Activated CD4-positive, alpha-beta memory T cell treated with anti-CD3 and anti-CD28 coated beads, Interleukin-2, amount 10 ng/mL, durations not matched to agents 7 days and 5 days (primary cell): ENCODE results near the gene DTX3L. TPM values are rescaled to one million over a fixed set of nuclear protein-coding genes. Genes with fewer than 3 reads are reported as not detected.

Source experiments
- CTCF ChIA-PET: fragments of 350-600 bp; sonication (Branson Sonifier 250); formaldehyde crosslinking; loops from one replicate; lab custom pipeline; 2021; ENCODE audit warnings: antibody characterized with exemption, inconsistent platforms; lab: Charles Lee
- POLR2A ChIA-PET: fragments of 350-600 bp; sonication (Branson Sonifier 250); formaldehyde crosslinking; loops from one replicate; lab custom pipeline; 2021; ENCODE audit warnings: antibody characterized with exemption; lab: Charles Lee
- DNase-seq: peaks from one replicate; pipeline ENCODE4 v3.0.0-alpha.2; 2020
- H3K27ac Mint-ChIP-seq: one replicate; pipeline ENCODE4 v1.8.0; 2021; ENCODE audit warnings: mild to moderate bottlenecking, mixed read lengths
- H3K27me3 Mint-ChIP-seq: one replicate; pipeline ENCODE4 v1.8.0; 2021; ENCODE audit warnings: mixed read lengths
- H3K36me3 Mint-ChIP-seq: one replicate; pipeline ENCODE4 v1.8.0; 2021; ENCODE audit warnings: low read depth, mixed read lengths
- H3K4me1 Mint-ChIP-seq: one replicate; pipeline ENCODE4 v1.8.0; 2021; ENCODE audit warnings: mixed read lengths
- H3K4me3 Mint-ChIP-seq: one replicate; pipeline ENCODE4 v1.8.0; 2021; ENCODE audit warnings: mild to moderate bottlenecking, mixed read lengths
- H3K9me3 Mint-ChIP-seq: one replicate; pipeline ENCODE4 v1.8.0; 2021; ENCODE audit warnings: mixed read lengths
- total RNA-seq, 2 experiments: library from RNA; stranded (reverse); gene quantifications; one replicate each; pipeline ENCODE4 v1.2.3, GENCODE V29; 2021

Gene DTX3L
- total RNA-seq = 100 to 1,000 TPM; 135 to 144 TPM

- peaks cover 83% of the 10 kb centered on the region for H3K36me3 Mint-ChIP-seq
- CTCF ChIA-PET = interaction anchor here (0.8 to 12.3 kb wide), 9 partner anchors 9 to 1019 kb away, joined by 3 to 206 read pairs (median 4); partner anchors contain the start of genes FAM162A, PARP14, POLQ and WDR5B
Measured at GRCh38 chr3:122564155-122564912, at the start of gene DTX3L, which contains the start of gene PARP9. TSS of gene DTX3L (plus strand) at chr3:122564338. CDS start at chr3:122564427, 89 bp downstream. TSS of gene PARP9 (minus strand) at chr3:122564300. CDS start at chr3:122559620, 4,680 bp downstream.

GRCh38 chr3:122515020-122515468 is 49.1 kb upstream of the DTX3L start:
- Mint-ChIP-seq H3K4me3 (peak overlapping the region; percentile 78), H3K4me1 (peaks cover 28% of the 10 kb centered on the region), H3K27ac (peak overlapping the region; percentile 77), H3K36me3 (peaks cover 5% of the 10 kb centered on the region), H3K9me3 (no peaks in the 10 kb centered on the region), H3K27me3 (peaks cover 5% of the 10 kb centered on the region)
- CTCF ChIA-PET = interaction anchor here (0.7 to 1.3 kb wide), 7 partner anchors 19 to 414 kb away, joined by 3 to 7 read pairs (median 4); partner anchors contain the start of genes FAM162A and WDR5B
- DNase-seq = no peak
- POLR2A ChIA-PET = interaction anchor here (0.5 to 2.6 kb wide), 16 partner anchors 10 to 855 kb away, joined by 3 to 29 read pairs (median 4); partner anchors contain the start of genes DTX3L, FAM162A, HCLS1 and MIX23

More at GRCh38 chr3:122564155-122564912, at the start of gene DTX3L, which contains the start of gene PARP9:
- Mint-ChIP-seq H3K27me3 (no peaks in the 10 kb centered on the region), H3K4me3 (peak within 1 kb of the TSS; percentile 98), H3K27ac (peak within 1 kb of the TSS; percentile 98), H3K9me3 (no peaks in the 10 kb centered on the region), H3K4me1 (peaks cover 74% of the 10 kb centered on the region)
- DNase-seq = peak; percentile 91
- POLR2A ChIA-PET = interaction anchor here (0.7 to 13.4 kb wide), 26 partner anchors 9 to 1019 kb away, joined by 3 to 228 read pairs (median 7); partner anchors contain the start of genes FAM162A, HCLS1, HSPBAP1 and KPNA1

GRCh38 chr3:122515870-122516269 is 48.3 kb upstream of the DTX3L start:
- ChIA-PET POLR2A (interaction anchor here (1.0 to 2.6 kb wide), 4 partner anchors 12 to 33 kb away, joined by 3 to 13 read pairs (median 4); no protein-coding TSS in a partner anchor), CTCF (interaction anchor here (0.8 to 1.2 kb wide), 3 partner anchors 45 to 164 kb away, joined by 3 to 4 read pairs (median 3); partner anchors contain the start of gene FAM162A)
- DNase-seq = no peak
- Mint-ChIP-seq H3K9me3 (no peaks in the 10 kb centered on the region), H3K4me1 (peaks cover 27% of the 10 kb centered on the region), H3K27me3 (peaks cover 5% of the 10 kb centered on the region), H3K36me3 (peaks cover 5% of the 10 kb centered on the region), H3K4me3 (peak overlapping the region; percentile 37), H3K27ac (no peak overlapping the region)

GRCh38 chr3:122516846-122517360 is 47.2 kb upstream of the DTX3L start:
- Mint-ChIP-seq H3K27ac (no peak overlapping the region), H3K27me3 (peaks cover 5% of the 10 kb centered on the region), H3K36me3 (no peaks in the 10 kb centered on the region), H3K9me3 (no peaks in the 10 kb centered on the region), H3K4me3 (no peak overlapping the region), H3K4me1 (peaks cover 18% of the 10 kb centered on the region)
- CTCF ChIA-PET = interaction anchor here (1.2 kb wide), 2 partner anchors 44 to 133 kb away, joined by 3 read pairs; partner anchors contain the start of gene FAM162A
- POLR2A ChIA-PET = interaction anchor here (1.0 to 2.6 kb wide), 3 partner anchors 13 to 28 kb away, joined by 3 to 13 read pairs (median 4); no protein-coding TSS in a partner anchor
- DNase-seq = no peak

GRCh38 chr3:122519693-122520092 is 44.4 kb upstream of the DTX3L start:
- DNase-seq = no peak
- H3K4me1 Mint-ChIP-seq = peaks cover 7% of the 10 kb centered on the region
- ChIA-PET POLR2A (interaction anchor here (1.4 kb wide), 1 partner anchor 14 kb away, joined by 4 read pairs; no protein-coding TSS in a partner anchor), CTCF (interaction anchor here (1.1 kb wide), 1 partner anchor 160 kb away, joined by 4 read pairs; no protein-coding TSS in a partner anchor)
- peaks cover 3% of the 10 kb centered on the region for H3K36me3 Mint-ChIP-seq
- H3K27ac Mint-ChIP-seq = no peak overlapping the region
- H3K27me3 Mint-ChIP-seq = peaks cover 5% of the 10 kb centered on the region
- H3K4me3 Mint-ChIP-seq = no peak overlapping the region
- H3K9me3 Mint-ChIP-seq = no peaks in the 10 kb centered on the region

GRCh38 chr3:122520861-122521260 is 43.3 kb upstream of the DTX3L start:
- Mint-ChIP-seq H3K4me1 (peaks cover 1% of the 10 kb centered on the region), H3K27me3 (peaks cover 5% of the 10 kb centered on the region), H3K36me3 (peaks cover 3% of the 10 kb centered on the region), H3K4me3 (no peak overlapping the region), H3K9me3 (no peaks in the 10 kb centered on the region), H3K27ac (no peak overlapping the region)
- ChIA-PET POLR2A (no interaction called here), CTCF (no interaction called here)
- no peak for DNase-seq

- no peak for DNase-seq
- CTCF ChIA-PET = interaction anchor here (1.6 kb wide), 1 partner anchor 10 kb away, joined by 4 read pairs; no protein-coding TSS in a partner anchor
- Mint-ChIP-seq H3K4me3 (no peak overlapping the region), H3K36me3 (peaks cover 24% of the 10 kb centered on the region), H3K9me3 (no peaks in the 10 kb centered on the region), H3K27me3 (peaks cover 5% of the 10 kb centered on the region), H3K27ac (no peak overlapping the region), H3K4me1 (no peaks in the 10 kb centered on the region)
- POLR2A ChIA-PET = no interaction called here
Measured at GRCh38 chr3:122523317-122523716, 40.8 kb upstream of the DTX3L start.

- H3K4me3 Mint-ChIP-seq = no peak overlapping the region
- no peak overlapping the region for H3K27ac Mint-ChIP-seq
- POLR2A ChIA-PET = interaction anchor here (0.6 kb wide), 1 partner anchor 751 kb away, joined by 4 read pairs; no protein-coding TSS in a partner anchor
- no peak for DNase-seq
- CTCF ChIA-PET = no interaction called here
- H3K9me3 Mint-ChIP-seq = no peaks in the 10 kb centered on the region
- H3K27me3 Mint-ChIP-seq = no peaks in the 10 kb centered on the region
- H3K4me1 Mint-ChIP-seq = peaks cover 24% of the 10 kb centered on the region
- H3K36me3 Mint-ChIP-seq = peaks cover 77% of the 10 kb centered on the region
Measured at GRCh38 chr3:122530164-122530563, 34.0 kb upstream of the DTX3L start.

- Mint-ChIP-seq H3K4me1 (peaks cover 50% of the 10 kb centered on the region), H3K27me3 (no peaks in the 10 kb centered on the region), H3K4me3 (no peak overlapping the region), H3K36me3 (peaks cover 88% of the 10 kb centered on the region), H3K9me3 (no peaks in the 10 kb centered on the region), H3K27ac (no peak overlapping the region)
- no peak for DNase-seq
- ChIA-PET CTCF (interaction anchor here (1.0 to 1.1 kb wide), 2 partner anchors 19 to 117 kb away, joined by 3 to 4 read pairs; partner anchors contain the start of genes KPNA1 and WDR5B), POLR2A (interaction anchor here (0.7 to 1.7 kb wide), 6 partner anchors 9 to 146 kb away, joined by 3 to 13 read pairs (median 4); partner anchors contain the start of gene KPNA1)
Measured at GRCh38 chr3:122533480-122533879, 30.7 kb upstream of the DTX3L start.

GRCh38 chr3:122533931-122534334 is 30.2 kb upstream of the DTX3L start:
- peak; percentile 53 for DNase-seq
- no peaks in the 10 kb centered on the region for H3K27me3 Mint-ChIP-seq
- peaks cover 89% of the 10 kb centered on the region for H3K36me3 Mint-ChIP-seq
- H3K4me1 Mint-ChIP-seq = peaks cover 54% of the 10 kb centered on the region
- H3K4me3 Mint-ChIP-seq = no peak overlapping the region
- no peak overlapping the region for H3K27ac Mint-ChIP-seq
- ChIA-PET CTCF (interaction anchor here (1.0 to 1.1 kb wide), 2 partner anchors 19 to 117 kb away, joined by 3 to 4 read pairs; partner anchors contain the start of genes KPNA1 and WDR5B), POLR2A (interaction anchor here (0.7 to 1.7 kb wide), 6 partner anchors 9 to 146 kb away, joined by 3 to 13 read pairs (median 4); partner anchors contain the start of gene KPNA1)
- H3K9me3 Mint-ChIP-seq = no peaks in the 10 kb centered on the region

- no peak for DNase-seq
- Mint-ChIP-seq H3K9me3 (no peaks in the 10 kb centered on the region), H3K36me3 (peaks cover 93% of the 10 kb centered on the region), H3K4me1 (peaks cover 63% of the 10 kb centered on the region), H3K4me3 (no peak overlapping the region), H3K27ac (no peak overlapping the region), H3K27me3 (no peaks in the 10 kb centered on the region)
- ChIA-PET CTCF (interaction anchor here (0.8 to 1.1 kb wide), 2 partner anchors 26 to 143 kb away, joined by 3 to 4 read pairs; no protein-coding TSS in a partner anchor), POLR2A (interaction anchor here (0.5 to 1.0 kb wide), 2 partner anchors 14 to 140 kb away, joined by 3 read pairs; no protein-coding TSS in a partner anchor)
Measured at GRCh38 chr3:122535964-122536631, 28.0 kb upstream of the DTX3L start.
